Umbilical cord (tissue), 2 donors: ENCODE results near the gene B3GNT9. TPM values are rescaled to one million over a fixed set of nuclear protein-coding genes. Genes with fewer than 3 reads are reported as not detected.

ENCODE experiments used
- DNase-seq: peaks from one replicate; pipeline ENCODE4 v3.0.0-alpha.2; 2015; ENCODE audit warnings: low spot score
- total RNA-seq: library from RNA; depleted of rRNA; stranded (reverse); fragments of >200 nt; gene quantifications from one replicate; pipeline ENCODE4 v1.2.3, GENCODE V29; 2014; ENCODE audit warnings: low replicate concordance; ENCODE audit not compliant: insufficient read depth

Gene B3GNT9
- total RNA-seq, 1 donor from 2014 or later, result 37.3 TPM

DNA sequence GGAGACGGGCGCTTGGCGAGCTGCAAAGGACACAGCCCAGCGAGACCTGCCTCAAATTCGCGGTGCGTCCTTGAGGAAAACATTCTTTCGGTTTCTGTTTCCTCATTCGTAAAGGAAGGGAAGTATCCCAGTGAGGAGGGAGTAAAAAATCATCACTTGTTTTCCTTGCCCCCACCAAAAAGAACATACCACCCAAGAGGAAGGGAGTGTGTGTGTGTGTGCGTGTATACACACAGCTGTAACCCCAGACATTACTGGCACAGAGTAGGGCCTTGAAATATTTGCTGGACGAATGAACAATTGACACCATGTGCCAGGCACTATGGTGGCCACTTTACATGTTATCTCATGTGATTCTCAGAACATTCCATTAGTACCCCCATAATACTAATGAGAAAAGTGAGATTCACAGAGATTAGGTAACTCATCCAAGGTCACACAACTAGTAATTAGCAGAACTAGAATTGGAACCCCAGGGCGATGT is 34.9 kb upstream of the B3GNT9 start:
- DNase-seq, result no peak

DNA sequence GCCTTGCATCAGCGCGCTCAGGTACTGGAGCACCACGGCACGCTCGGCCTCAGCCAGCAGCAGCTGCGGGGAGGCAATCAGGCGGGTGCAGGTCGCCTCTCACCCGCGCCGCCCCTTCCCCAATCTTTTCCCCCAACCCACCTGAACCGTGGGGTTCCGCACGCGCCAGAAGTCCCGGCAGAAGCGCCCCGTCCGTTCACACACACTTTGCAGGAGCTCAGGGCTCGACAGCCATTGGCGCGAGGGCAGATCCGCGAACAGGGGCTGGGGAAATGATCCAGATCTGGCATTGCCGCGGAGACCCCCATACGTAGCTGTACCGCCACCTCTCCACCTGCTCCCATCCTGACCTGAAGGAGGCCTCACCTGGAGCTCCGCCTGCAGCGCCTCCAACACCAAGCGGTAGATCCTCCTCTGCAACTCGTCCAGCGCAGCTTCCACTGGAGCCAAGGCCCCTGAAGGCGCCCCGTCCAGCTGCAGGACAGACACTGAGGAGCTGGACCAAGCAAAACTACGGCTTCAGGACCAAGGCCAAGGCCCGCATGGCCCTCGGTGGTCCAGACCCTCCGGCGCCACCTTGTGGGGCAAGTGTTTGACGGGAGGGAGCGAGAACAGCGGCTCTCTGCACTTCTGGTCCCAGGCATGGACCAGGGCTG is 34.3 kb upstream of the B3GNT9 start:
- DNase-seq, result peak; percentile 88

DNA sequence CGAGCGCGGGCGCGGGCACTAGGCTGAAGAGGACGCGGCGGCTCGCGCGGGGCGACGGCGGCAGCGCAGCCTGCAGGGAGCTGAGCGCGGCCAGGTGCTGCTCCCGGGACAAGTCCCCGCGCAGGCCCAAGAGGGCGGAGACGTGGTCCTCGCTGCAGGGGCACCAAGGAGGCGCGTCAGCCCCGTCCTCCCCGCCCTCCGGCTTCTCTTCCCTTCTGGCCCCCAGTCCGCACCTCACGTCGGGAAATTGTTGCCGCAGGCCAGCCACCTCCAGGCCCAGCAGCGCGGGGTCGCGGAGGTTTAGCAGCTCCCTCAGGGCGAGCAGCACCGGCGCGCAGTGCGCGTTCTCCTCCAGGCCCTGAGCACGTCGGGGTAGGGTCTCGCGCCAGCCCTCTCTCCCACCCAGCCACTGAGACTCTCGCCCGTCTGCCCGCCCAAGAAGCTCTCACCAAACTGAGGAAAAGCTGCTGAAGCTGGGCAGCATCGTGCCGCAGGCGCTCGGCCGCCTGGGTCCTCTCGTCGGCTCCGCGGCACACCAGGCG is 33.7 kb upstream of the B3GNT9 start:
- no peak for DNase-seq

DNA sequence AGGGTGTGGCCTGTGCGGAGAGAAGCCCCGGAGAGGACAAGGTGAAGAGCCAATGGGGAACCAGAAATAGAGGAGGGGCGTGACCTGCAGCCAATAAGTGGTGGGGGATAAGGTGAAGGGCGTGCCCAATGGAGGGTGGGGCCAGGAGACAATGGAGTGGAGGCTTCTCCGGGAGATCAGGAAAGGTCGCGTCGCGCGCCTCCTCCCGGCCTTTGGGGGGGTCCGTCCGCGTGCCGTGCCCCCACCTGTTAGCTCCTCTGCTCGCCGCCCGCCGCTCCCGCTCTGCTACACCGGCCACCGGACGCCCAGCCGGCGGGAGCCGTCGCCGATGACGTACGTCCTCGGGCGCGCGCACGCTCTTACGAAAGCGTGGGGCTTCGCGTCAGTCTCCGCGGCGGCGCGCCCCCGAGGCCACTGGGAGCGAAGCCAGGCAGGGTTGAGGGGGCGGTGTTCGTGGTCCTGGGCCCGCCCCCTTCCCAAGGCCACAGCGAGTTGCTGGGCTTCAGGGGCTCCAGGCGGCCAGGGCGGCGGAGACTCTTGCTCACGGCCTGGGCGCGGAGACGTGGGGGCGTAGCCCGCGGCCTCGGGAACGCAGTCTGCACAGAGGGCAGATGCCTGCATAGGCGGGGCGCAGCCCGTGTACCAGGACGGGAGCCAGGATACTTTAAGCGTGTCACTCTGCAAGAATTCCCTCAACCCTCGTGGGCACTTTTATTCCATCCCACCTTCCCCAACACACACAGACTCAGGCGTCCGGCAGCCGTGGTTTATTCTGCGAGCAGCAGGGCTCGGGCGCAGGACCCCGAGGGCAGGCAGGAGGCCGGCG is 33.0 kb upstream of the B3GNT9 start, which contains the start of gene MATCAP1:
MATCAP1 (minus strand) TSS at position 337 of the 826 bp plus-strand sequence. CDS start 3,353 bp downstream, outside the sequence.
- peak; percentile 99 for DNase-seq

DNA sequence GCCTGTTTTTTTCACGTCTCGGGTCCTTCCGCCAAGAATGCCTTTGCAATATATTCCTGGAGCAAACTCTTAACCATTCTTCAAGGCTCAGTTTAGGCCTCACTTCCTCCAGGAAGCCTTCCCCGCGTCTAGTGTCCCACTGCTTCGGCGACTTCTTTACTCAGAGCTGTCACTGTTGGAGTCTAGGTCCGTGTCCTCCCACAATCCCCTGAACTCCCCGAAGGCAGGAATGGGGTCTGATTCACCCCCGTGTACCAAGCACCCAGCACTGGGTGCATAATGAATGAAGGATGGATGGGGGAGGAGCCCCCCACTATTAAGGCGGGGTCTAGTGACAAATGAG is 32.5 kb upstream of the B3GNT9 start:
- no peak for DNase-seq

DNA sequence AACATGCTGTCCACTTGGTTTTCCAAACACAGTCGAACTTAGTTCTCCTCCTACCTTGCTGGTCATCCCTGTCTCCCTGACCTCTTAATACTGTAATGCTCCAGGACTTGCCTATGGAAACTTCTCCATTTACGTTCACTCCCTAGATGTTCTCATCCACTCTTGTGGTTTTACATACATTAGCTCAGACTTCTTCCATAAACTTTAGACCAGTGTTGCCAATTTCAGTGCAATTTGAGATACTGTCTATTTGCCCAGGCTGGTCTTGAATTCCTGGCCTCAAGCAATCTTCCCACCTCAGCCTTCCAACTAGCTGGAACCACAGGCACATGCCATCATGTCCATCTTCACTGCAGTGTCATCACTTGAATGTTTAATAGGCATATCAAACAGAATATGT is 31.5 kb upstream of the B3GNT9 start:
- DNase-seq, result no peak

DNA sequence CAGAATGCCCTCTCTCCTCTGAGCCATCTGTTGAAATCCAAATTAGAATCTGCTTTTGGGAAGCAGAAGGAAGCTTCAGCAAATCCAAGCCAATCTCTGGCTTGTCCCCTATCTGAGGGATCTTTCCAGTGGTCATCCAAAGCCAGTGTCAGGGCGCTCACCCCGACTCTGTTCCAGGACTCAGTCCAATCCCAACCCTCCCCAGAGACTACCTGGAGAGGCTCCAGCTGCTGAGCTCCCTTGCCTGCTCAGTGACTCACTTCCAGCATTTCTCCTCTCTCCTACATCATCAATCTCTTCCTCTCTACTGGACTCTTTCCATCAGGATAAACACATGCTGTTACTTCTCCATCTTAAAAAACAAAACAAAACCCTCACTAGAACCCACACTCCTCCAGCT is 30.5 kb upstream of the B3GNT9 start:
- no peak for DNase-seq

DNA sequence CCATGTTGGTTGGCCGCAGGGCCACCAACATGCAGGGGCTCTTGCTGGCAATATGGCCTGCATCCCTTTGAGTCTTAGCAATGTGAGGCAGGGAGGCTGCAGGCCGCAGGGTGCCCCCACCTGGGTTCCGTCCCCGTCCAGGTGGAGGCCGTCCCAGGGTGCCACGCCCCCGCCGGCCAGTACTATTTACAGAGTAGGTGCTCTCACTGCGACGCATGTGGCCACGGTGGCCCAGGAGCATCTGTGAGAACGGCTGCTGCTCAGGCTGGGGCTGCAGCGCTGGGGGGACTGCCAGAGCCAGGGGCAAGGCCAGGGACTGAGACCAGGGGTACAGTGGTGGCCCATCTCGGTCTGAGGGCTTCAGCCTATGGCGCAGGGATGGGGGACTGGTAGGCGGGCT is 29.4 kb upstream of the B3GNT9 start:
- DNase-seq, result no peak

DNA sequence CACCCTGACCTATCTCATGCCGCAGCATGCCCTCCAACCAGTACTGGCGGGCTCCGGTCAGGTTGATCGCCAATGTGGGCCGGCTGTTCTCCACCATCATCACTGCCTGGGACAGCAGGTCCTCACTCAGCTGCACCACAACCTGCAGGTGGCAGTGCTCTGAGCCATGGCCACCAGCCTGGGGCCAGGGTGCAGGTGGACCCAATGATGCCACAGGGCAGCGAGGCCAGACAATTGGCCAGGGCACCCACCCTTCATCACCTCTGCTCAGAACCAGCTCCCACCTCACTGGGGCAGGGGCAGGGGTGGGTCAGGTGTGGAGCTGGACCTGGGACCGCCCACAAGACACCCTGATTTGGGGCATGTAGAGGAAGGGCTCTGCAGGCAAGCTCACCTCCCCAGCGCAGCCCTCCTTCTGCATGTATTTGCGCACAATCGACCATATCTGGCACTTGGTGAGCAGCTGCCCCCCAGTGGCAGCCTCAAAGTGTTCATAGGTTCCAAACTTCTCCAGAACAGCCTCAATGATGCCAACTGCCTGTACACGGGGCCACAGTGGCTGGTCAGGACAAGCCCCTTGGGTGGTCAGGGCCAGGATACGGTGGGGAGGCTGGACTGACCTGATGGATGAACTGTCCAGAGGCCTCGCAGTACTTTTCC is 28.8 kb upstream of the B3GNT9 start:
- no peak for DNase-seq

DNA sequence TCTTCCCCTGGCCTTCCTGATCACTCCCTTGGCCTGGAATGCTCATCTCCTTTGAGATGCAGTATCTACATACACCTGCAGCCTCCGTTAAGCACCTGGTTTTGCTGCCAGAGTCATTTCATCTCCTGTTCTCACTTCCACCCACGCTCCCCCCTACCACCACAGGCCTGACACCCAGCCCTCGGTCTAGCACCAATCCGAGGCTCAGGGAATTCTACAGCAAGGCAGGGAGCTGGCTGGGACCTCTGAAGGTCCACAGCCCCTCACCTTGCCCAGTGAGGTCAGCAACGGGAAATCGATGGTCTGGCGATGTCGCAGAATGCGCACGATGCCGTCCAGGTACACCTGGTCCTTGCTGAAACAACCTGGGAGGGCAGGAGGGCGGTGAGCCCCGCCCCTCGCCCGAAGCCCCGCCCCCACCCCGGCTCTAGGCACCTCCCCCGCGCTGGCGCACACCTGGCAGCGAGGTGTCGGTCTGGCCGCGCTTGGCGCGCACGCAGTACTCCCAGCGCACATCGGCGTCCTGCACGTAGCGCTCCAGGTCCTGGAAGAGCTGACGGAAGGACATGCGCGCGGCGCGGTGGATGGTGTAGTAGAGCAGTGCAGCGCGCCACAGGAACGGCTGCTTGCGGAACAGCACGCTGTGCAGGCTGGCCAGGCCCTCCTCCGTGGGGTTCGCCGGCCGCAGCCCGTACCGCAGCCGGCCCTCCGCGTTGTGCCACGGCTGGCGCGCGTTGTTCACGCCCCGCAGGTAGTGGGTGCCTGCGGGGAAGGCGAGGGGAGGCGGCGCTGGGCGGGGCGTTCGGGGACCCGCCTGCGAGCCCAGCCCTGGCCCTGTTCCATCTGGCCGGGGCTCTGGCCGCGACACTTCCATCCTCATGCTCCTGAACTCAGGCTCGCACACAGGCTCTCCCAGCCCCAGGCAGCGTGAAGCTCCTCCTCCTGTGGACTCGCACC is 27.2 kb upstream of the B3GNT9 start:
- DNase-seq, result peak; percentile 72

DNA sequence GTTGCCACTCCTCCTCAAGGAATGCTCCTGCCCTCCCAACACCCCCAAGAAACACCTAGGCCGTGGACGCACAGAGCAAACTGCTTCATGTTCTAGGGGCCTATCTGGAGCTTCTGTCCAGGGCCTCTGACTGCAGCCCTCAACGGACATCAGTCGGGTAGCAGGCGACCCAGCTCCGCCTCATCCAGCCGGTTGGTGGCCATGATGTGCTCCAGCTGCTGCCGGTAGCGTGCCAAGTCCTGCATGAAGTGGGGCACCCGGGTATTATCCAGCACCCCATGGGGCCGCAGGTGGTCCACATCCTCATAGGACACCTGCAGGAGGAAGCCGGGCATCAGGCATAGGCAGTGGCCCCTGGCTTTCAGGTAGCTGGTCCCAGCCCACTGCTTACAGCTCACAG is 25.9 kb upstream of the B3GNT9 start:
- no peak for DNase-seq

DNA sequence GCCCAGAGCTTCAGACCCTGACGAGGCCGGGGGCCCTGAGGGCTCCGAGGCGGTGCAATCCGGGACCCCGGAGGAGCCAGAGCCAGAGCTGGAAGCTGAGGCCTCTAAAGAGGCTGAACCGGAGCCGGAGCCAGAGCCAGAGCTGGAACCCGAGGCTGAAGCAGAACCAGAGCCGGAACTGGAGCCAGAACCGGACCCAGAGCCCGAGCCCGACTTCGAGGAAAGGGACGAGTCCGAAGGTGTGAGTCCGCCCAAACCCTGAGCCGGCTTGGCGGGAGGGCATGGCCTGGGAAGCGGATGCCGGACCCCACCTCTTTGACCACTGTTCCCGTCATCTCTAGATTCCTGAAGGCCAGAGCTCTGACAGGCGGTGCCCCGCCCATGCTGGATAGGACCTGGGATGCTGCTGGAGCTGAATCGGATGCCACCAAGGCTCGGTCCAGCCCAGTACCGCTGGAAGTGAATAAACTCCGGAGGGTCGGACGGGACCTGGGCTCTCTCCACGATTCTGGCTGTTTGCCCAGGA is 24.0 kb upstream of the B3GNT9 start:
- no peak for DNase-seq

DNA sequence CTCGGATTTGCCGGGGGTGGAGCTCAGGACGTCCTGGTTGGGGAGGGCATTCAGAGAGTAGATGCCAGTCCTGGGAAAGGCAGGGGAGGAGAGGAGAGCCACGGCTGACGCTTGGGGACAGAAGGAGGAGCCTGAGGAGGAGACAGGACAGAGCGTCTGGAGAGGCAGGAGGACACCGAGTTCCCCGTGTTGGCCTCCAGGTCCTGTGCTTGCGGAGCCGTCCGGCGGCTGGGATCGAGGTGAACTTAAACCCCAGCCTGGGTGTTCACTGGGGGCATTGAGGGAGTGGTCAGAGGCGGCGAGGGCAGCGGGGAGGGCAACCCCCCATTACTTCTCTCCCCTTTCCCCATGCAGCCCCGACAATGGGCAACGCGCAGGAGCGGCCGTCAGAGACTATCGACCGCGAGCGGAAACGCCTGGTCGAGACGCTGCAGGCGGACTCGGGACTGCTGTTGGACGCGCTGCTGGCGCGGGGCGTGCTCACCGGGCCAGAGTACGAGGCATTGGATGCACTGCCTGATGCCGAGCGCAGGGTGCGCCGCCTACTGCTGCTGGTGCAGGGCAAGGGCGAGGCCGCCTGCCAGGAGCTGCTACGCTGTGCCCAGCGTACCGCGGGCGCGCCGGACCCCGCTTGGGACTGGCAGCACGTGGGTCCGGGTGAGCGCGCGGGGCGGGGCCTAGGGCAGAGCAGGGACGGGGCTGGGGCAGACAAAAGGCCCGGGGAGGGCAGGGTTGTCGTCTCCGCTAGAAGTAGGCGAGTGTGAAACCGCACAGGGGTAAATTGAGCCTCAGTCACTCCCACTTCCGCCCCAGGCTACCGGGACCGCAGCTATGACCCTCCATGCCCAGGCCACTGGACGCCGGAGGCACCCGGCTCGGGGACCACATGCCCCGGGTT is 23.3 kb upstream of the B3GNT9 start:
- peak; percentile 81 for DNase-seq

DNA sequence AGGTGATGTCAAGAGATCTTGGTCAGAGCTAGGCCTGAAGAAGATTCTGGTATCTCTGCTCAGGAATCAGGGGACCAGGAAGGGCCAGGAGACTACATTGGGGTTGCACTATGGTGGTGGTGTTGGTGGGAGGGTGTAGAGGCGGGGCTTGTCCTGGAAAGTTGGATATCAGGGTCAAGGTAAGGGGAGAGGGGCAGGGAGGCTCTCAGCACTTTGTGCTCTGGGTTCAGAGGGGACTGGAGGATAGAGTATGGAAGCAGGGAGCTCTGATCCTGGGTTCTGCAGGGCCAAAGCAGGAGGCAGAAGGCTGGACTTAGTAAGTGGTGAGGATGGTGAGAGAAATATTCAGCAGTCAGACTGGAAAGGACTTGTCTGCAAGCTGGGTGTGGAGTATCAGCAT is 22.5 kb upstream of the B3GNT9 start:
- DNase-seq, result no peak

DNA sequence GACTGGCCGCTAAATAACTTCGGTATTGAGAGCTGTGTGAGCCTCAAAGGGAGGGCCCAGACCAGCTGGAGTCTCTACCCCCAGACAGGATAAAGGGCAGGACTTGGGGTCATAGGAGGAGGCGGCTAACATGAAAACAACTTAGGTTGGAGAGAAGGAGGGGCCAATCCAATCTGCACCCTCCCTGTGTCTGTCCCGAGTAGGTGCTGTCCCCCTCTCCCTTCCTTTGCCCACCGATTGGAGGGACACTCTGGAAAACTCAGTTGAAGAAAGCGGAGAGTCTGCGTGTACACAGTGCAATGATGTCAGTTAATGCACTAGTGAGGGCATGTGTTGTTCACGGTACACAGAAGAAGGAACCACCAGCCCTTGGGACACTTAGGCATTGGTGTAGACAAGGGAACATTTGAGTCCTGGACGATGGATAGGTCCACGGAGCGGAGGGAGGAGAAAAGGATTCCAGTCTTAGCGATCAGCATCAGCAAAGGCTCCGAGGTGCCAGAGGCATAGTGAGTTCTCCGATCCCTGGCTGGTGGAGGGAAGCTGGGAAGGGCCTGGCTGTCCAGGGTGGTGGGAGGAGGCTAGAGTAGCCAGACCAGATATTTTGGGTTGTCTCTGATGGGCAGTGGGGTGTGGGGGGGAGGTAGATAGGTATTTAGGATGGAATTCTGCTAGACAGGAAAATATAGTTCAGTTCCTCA is 20.3 kb upstream of the B3GNT9 start:
- peak; percentile 42 for DNase-seq

DNA sequence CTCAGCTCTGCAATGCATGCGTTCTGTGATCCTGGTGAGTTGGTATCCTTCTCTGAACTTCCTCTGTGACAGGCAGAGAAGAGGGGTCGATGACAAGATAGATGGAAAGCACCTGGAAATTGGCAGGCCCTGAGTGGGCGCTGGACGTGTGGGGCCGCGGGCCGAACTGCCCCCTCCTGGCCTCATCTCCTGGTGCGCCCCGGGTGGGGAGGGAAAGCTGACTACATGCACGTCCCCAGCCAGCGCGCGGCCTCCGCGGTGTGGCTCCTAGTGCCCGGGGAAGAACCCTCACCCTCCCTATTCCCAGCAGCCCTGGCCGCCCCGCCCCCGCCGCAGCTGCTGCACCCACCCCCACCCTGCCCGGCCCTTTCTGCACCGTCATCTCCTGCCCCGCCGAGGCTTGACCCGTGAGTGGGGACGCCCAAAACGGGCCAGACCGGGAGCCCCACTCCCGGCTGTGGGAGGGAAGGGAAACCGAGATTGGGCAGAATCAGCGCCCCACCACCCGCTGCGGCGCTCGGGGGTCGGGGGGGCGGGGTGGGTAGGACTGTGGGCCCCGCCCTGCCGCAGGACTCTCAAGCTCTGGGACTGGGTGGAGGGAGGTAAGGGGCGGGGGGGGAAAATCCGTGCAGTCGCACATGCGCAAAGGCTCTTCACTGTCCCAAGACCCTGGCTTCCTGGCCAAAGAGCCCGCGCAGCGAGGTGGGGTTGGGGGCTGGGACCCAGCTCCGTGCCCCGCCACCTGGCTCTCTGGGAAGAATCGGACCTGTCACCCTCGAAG is 19.6 kb upstream of the B3GNT9 start, which contains the start of gene NOL3:
NOL3 (plus strand) TSS at position 371 of the 781 bp plus-strand sequence.
- peak; percentile 93 for DNase-seq

DNA sequence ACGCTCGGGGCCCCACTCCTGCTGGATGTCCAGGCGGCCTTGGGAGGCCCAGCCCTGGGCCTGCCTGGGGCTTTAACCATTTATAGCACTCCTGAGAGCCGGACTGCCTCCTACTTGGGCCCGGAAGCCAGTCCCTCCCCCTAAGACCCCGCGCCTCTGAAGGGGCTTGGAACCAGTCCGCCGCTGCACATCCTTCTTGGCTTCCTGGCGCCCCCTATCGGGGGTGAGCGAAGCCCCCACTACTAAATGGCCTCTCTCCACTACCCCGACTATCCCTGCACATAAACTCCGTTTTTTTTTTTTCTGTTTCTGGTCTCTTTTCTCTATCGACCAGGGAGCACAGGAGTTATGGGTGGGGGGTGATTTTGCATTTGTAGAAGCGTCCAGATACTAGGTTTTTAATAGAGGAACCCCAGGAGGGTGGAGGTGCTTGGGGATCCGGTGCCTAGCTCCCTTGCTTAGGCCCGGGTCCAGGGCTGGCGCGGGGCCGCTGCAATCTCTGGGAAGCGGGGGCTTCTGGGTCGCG is 18.9 kb upstream of the B3GNT9 start:
- DNase-seq, result peak; percentile 54

DNA sequence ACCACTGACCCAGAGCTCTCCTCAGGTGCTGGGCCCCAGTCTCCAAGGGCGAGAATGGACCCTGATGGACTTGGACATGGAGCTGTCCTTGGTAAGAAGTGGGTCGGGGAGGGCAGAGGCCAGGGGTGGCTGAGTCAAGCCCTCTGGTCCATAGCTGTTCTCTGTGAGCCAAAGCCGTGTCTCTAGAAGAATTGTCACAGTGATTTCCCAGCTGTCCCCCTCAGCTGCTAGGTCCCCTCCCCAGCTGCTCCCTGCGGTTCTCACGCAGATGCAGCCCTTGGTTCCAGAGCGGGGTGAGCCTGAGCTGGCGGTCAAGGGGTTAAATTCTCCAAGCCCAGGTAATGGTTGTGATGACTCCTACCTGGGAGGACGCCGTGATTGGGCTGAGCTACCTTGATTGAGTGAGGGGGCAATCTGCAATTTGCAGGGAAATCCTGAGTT is 18.2 kb upstream of the B3GNT9 start:
- DNase-seq, result no peak
